ENCODE data around the gene ZBTB16. TPM values are rescaled to one million over a fixed set of nuclear protein-coding genes. Genes with fewer than 3 reads are reported as not detected.

ZBTB16 gene
- polyA plus RNA-seq, 3 donors: 4.1 to 12.3 (median 8.3) TPM

DNA sequence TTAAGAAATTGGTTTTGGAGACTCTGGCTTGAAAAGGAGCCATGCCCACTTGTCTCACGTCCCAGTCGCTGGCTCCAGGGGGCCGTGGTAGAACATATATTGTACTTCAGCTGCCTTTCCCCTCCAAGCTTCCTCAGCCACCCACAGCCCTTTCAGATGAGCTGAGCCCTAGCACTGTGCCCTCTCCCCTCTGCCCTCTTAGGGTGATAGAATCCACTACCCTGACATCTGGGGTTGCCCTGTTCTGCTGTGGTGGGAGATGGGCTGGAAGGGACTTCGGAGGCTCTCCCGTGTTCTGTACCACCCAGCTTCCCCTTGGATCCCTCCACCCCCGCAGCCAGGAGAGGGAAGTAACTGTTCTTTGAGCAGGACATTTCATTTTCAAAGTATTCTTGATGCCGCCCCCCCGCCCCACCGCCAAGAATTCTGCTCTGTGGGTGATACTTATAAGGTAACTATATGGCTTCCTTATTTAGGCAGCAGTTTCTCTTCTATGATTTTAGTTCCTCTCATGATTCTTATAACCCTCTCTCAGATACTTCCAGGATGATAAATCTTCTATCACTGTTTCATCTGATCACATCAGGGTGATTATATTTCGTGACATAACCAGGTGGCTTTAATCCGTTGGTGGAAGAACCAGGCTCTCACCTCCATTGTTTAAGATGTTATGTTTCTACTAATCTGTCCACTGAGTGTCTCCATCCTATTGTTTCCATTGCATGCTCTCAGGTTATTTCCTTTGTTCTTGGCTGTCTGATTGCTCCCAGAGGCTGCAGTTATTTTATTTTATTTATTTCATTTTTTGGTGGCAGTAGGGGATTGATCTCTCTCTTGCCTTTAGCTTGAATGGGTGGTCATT is 24.1 kb downstream of the ZBTB16 start:
- intact Hi-C loops (cut with micrococcal nuclease): loop anchor here in 1 of 2 donors (10.0 kb wide), 1 partner anchor 51 kb away; no protein-coding TSS in a partner anchor
- H3K36me3 ChIP-seq (replicated peaks in 1 of 2; ENCODE audit: control insufficient read depth in 1 of 2, insufficient read depth in 2 of 2, low read length in 2 of 2): no peaks in the 10 kb centered on the region
- 0% methylated on average over 1 of the region's 11 CpGs for WGBS (ENCODE audit: insufficient coverage)
- peak overlapping the region; percentile 72 for H2AFZ ChIP-seq (ENCODE audit: insufficient read depth, low read depth, low read length, poor library complexity, severe bottlenecking)
- H3K4me1 Mint-ChIP-seq: peaks cover 87% of the 10 kb centered on the region
- peak in 1 of 3 donors; percentile 11 for DNase-seq
- H3K27me3 Mint-ChIP-seq (ENCODE audit: low read depth in 3 of 3): peaks cover 6 to 16% (median 14%) of the 10 kb centered on the region in 3 donors
- peaks cover 0 to 3% (median 0%) of the 10 kb centered on the region in 7 donors for H3K9me3 Mint-ChIP-seq
- H3K36me3 Mint-ChIP-seq: peaks cover 0 to 8% of the 10 kb centered on the region in 2 donors
- no peak overlapping the region for H3K27ac ChIP-seq (ENCODE audit: low read depth in 1 of 2, low read length in 2 of 2)
- H3K27ac Mint-ChIP-seq: peak overlapping the region in 1 of 7 donors; percentile 26
- no peak overlapping the region for H3K9ac ChIP-seq (ENCODE audit: insufficient read depth, low read length, poor library complexity, severe bottlenecking)
- no peaks in the 10 kb centered on the region for H3K27me3 ChIP-seq (ENCODE audit: control insufficient read depth in 2 of 2, insufficient read depth in 2 of 2, low read length in 2 of 2)
- no peaks in the 10 kb centered on the region for H3K9me3 ChIP-seq (replicated peaks in 1 of 2; ENCODE audit: control insufficient read depth in 1 of 2, insufficient read depth in 1 of 2, low read length in 2 of 2)
- H3K4me1 ChIP-seq (ENCODE audit: control insufficient read depth in 1 of 2, insufficient read depth in 2 of 2, low read length in 2 of 2): peaks cover 62 to 66% of the 10 kb centered on the region in 2 donors
- peaks cover 46% of the 10 kb centered on the region for H4K20me1 ChIP-seq (ENCODE audit: insufficient read depth, low read length)
- peak overlapping the region in 1 of 3 experiments; percentile 67 for H3K4me3 ChIP-seq (replicated peaks in 1 of 3; ENCODE audit: low read depth in 2 of 3, low read length in 3 of 3)
- peaks cover 9% of the 10 kb centered on the region for H3K79me2 ChIP-seq (ENCODE audit: insufficient read depth, low read length)
- H3K4me2 ChIP-seq (replicated peaks; ENCODE audit: extremely low read depth, low read length, poor library complexity, severe bottlenecking): peak overlapping the region; percentile 74
- H3K4me3 Mint-ChIP-seq: peak overlapping the region; percentile 62 to 81
- TF ChIP-seq, protein P1, sequence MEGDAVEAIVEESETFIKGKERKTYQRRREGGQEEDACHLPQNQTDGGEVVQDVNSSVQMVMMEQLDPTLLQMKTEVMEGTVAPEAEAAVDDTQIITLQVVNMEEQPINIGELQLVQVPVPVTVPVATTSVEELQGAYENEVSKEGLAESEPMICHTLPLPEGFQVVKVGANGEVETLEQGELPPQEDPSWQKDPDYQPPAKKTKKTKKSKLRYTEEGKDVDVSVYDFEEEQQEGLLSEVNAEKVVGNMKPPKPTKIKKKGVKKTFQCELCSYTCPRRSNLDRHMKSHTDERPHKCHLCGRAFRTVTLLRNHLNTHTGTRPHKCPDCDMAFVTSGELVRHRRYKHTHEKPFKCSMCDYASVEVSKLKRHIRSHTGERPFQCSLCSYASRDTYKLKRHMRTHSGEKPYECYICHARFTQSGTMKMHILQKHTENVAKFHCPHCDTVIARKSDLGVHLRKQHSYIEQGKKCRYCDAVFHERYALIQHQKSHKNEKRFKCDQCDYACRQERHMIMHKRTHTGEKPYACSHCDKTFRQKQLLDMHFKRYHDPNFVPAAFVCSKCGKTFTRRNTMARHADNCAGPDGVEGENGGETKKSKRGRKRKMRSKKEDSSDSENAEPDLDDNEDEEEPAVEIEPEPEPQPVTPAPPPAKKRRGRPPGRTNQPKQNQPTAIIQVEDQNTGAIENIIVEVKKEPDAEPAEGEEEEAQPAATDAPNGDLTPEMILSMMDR (IDR thresholded peaks at IDR 0.05): no peak

DNA sequence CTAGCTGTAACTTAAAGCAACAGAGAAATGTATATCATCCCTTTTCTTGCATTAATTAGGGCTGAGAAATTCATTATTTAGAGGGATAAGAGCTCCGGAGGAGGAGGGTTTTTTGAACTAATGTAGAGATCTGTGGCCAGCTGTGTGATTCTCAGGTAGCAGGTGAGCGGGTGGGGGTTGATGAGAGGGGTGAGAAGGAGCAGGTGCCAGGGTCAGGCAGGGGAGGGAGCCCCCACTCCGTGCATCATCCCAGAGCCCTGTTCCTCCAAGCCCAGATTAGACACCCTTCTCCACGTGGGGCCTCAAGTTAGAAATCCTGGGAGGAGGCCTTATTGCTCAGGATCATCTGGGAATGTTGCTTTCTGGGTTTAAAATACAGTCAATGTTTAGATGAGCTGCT is 24.9 kb downstream of the ZBTB16 start:
- peaks cover 9% of the 10 kb centered on the region for H3K79me2 ChIP-seq (ENCODE audit: insufficient read depth, low read length)
- H3K4me3 ChIP-seq (replicated peaks in 1 of 3; ENCODE audit: low read depth in 2 of 3, low read length in 3 of 3): no peak overlapping the region
- TF ChIP-seq, protein P1 (IDR thresholded peaks at IDR 0.05): no peak
- H3K36me3 ChIP-seq (replicated peaks in 1 of 2; ENCODE audit: control insufficient read depth in 1 of 2, insufficient read depth in 2 of 2, low read length in 2 of 2): no peaks in the 10 kb centered on the region
- peaks cover 0 to 3% (median 0%) of the 10 kb centered on the region in 7 donors for H3K9me3 Mint-ChIP-seq
- no peaks in the 10 kb centered on the region for H3K9me3 ChIP-seq (replicated peaks in 1 of 2; ENCODE audit: control insufficient read depth in 1 of 2, insufficient read depth in 1 of 2, low read length in 2 of 2)
- DNase-seq: no peak
- peaks cover 81% of the 10 kb centered on the region for H3K4me1 Mint-ChIP-seq
- no peaks in the 10 kb centered on the region for H3K27me3 ChIP-seq (ENCODE audit: control insufficient read depth in 2 of 2, insufficient read depth in 2 of 2, low read length in 2 of 2)
- H3K27ac ChIP-seq (ENCODE audit: low read depth in 1 of 2, low read length in 2 of 2): no peak overlapping the region
- 88% methylated on average over 1 of the region's 4 CpGs for WGBS (ENCODE audit: insufficient coverage)
- H3K9ac ChIP-seq (ENCODE audit: insufficient read depth, low read length, poor library complexity, severe bottlenecking): no peak overlapping the region
- H2AFZ ChIP-seq (ENCODE audit: insufficient read depth, low read depth, low read length, poor library complexity, severe bottlenecking): no peak overlapping the region
- peaks cover 58 to 62% of the 10 kb centered on the region in 2 donors for H3K4me1 ChIP-seq (ENCODE audit: control insufficient read depth in 1 of 2, insufficient read depth in 2 of 2, low read length in 2 of 2)
- H3K27me3 Mint-ChIP-seq (ENCODE audit: low read depth in 3 of 3): peaks cover 5 to 15% (median 14%) of the 10 kb centered on the region in 3 donors
- peaks cover 42% of the 10 kb centered on the region for H4K20me1 ChIP-seq (ENCODE audit: insufficient read depth, low read length)
- no peak overlapping the region for H3K27ac Mint-ChIP-seq
- H3K4me2 ChIP-seq (replicated peaks; ENCODE audit: extremely low read depth, low read length, poor library complexity, severe bottlenecking): no peak overlapping the region
- H3K4me3 Mint-ChIP-seq: no peak overlapping the region
- peaks cover 0 to 8% of the 10 kb centered on the region in 2 donors for H3K36me3 Mint-ChIP-seq
- intact Hi-C loops (cut with micrococcal nuclease): loop anchor here in 1 of 2 donors (10.0 kb wide), 1 partner anchor 50 kb away; no protein-coding TSS in a partner anchor
